PC-9 (cell line): ENCODE results near the gene OGFOD2. TPM values are rescaled to one million over a fixed set of nuclear protein-coding genes. Genes with fewer than 3 reads are reported as not detected.

Experiments
- BruUV-seq: library from RNA; stranded (reverse); fragments of 400-500 nt; replicated peaks from 2 replicates; lab custom pipeline; 2021; lab: Mats Ljungman, UMichigan
- CTCF ChIA-PET: fragments of 300-600 bp; sonication (Branson Sonifier 250); formaldehyde crosslinking; loops from one replicate; lab custom pipeline; 2022; ENCODE audit warnings: antibody characterized with exemption; lab: Charles Lee
- POLR2A ChIA-PET: fragments of 300-600 bp; sonication (Branson Sonifier 250); formaldehyde crosslinking; loops from one replicate; lab custom pipeline; 2022; ENCODE audit warnings: antibody characterized with exemption; ENCODE audit not compliant: unreplicated experiment; lab: Charles Lee
- DNase-seq, 2 experiments: peaks; one replicate each; pipeline versions ENCODE4 v3.0.0 to v3.0.0-alpha.2; 2015 to 2022; ENCODE audit warnings: mixed read lengths in 1 of 2
- H2AFZ ChIP-seq: fragments of 200-600 bp; sonication (generic); 2 replicates; pipeline ENCODE4 v1.8.1; 2017; ENCODE audit warnings: antibody characterized with exemption
- H3F3A ChIP-seq: fragments of 200-600 bp; sonication (generic); 2 replicates; pipeline ENCODE4 v1.8.1; 2017; ENCODE audit warnings: antibody characterized with exemption, mild to moderate bottlenecking, low read depth; ENCODE audit not compliant: insufficient read depth
- H3K27ac ChIP-seq: fragments of 200-600 bp; sonication (generic); 2 replicates; pipeline ENCODE4 v1.6.1; 2016; ENCODE audit warnings: mixed run types
- H3K27me3 ChIP-seq: fragments of 200-600 bp; sonication (generic); 2 replicates; pipeline ENCODE4 v1.6.1; 2016; ENCODE audit warnings: low read depth, mixed run types; ENCODE audit not compliant: insufficient read depth
- H3K36me3 ChIP-seq: fragments of 200-600 bp; sonication (generic); 2 replicates; pipeline ENCODE4 v1.6.1; 2016; ENCODE audit warnings: low read depth, mixed run types
- H3K4me1 ChIP-seq: fragments of 200-600 bp; sonication (generic); replicated peaks from 2 replicates; pipeline ENCODE4 v1.6.1; 2016; ENCODE audit warnings: mixed run types; ENCODE audit not compliant: insufficient read depth
- H3K4me2 ChIP-seq: fragments of 200-600 bp; sonication (generic); 2 replicates; pipeline ENCODE4 v1.6.1; 2017; ENCODE audit warnings: mixed run types
- H3K4me3 ChIP-seq: fragments of 200-600 bp; sonication (generic); 2 replicates; pipeline ENCODE4 v1.6.1; 2016; ENCODE audit warnings: mixed run types
- H3K79me2 ChIP-seq: fragments of 200-600 bp; sonication (generic); 2 replicates; pipeline ENCODE4 v1.6.1; 2017; ENCODE audit warnings: low read depth, mixed run types
- H3K9me2 ChIP-seq: fragments of 200-600 bp; sonication (generic); 2 replicates; pipeline ENCODE4 v1.8.1; 2017; ENCODE audit warnings: mild to moderate bottlenecking; ENCODE audit not compliant: insufficient read depth
- H3K9me3 ChIP-seq: fragments of 200-600 bp; sonication (generic); 2 replicates; pipeline ENCODE4 v1.8.1; 2016; ENCODE audit warnings: low read depth; ENCODE audit not compliant: insufficient read depth
- H4K20me1 ChIP-seq: fragments of 200-600 bp; sonication (generic); 2 replicates; pipeline ENCODE4 v1.8.1; 2017; ENCODE audit not compliant: insufficient read depth
- CTCF ChIP-seq: fragments of 200-600 bp; sonication (generic); conservative IDR thresholded peaks from 2 replicates; pipeline ENCODE4 v1.6.1; 2017; ENCODE audit warnings: mixed run types, antibody characterized with exemption, mild to moderate bottlenecking, moderate library complexity
- EZH2 ChIP-seq: fragments of 200-600 bp; sonication (generic); IDR thresholded peaks from 2 replicates; pipeline ENCODE4 v1.8.0; 2017; ENCODE audit warnings: antibody characterized with exemption, low read depth
- intact Hi-C: fragments of 100-400 bp; cut with micrococcal nuclease; formaldehyde crosslinking; loops from one replicate; pipeline ENCODE4 v1.10.0; 2022; ENCODE audit not compliant: unreplicated experiment
- total RNA-seq: library from RNA; stranded (reverse); gene quantifications from 2 replicates; pipeline ENCODE4 v1.2.3, GENCODE V29; 2021

OGFOD2 gene
- total RNA-seq, 1 experiment from 2014 or later, result 33.5 TPM

DNA sequence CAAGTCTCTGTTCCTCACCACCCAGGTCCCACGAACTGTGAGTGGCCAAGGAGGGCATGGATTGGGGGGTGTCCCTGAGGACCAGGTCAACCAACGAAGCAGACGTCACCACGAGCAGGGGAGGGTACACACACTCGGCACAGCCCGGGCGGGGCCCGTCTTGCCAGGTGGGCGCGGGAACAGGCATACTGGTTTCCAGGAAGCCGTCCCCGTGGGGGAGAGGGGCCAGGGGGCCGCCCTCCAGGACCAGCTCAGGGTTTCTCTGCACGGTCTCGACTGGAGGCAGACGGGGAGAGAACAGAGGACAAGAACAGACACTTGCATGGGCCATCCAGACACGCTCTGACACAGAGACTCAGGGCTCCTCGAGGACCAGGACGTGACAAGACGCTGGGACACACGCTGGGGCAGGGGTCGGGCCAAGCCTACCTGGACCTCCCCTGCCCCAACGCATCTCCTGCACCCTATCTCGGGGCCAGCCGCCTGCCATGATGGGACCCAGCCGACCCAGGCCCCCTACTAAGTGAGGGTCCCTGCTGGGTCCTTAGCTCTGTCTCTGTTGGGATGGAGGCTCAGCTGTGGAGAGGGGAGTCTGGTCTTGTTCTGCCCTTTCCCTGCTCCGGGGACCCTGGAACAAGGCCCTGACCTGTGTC lies 16.7 kb downstream of the OGFOD2 start:
- DNase-seq, result no peak
- no peaks in the 10 kb centered on the region for H3K36me3 ChIP-seq
- H2AFZ ChIP-seq, result no peak overlapping the region
- no peaks in the 10 kb centered on the region for H3F3A ChIP-seq
- CTCF ChIA-PET, result no interaction called here
- POLR2A ChIA-PET, result no interaction called here
- no peaks in the 10 kb centered on the region for H3K9me2 ChIP-seq
- H3K79me2 ChIP-seq, result no peaks in the 10 kb centered on the region
- no peaks in the 10 kb centered on the region for H3K27me3 ChIP-seq
- H3K4me3 ChIP-seq, result no peak overlapping the region
- intact Hi-C loops, result no loop called here
- H4K20me1 ChIP-seq, result no peaks in the 10 kb centered on the region
- no peaks in the 10 kb centered on the region for H3K4me1 ChIP-seq
- no peak overlapping the region for H3K4me2 ChIP-seq
- TF ChIP-seq EZH2 (no peak), CTCF (no peak)
- H3K27ac ChIP-seq, result no peak overlapping the region
- H3K9me3 ChIP-seq, result no peaks in the 10 kb centered on the region
- BruUV-seq, result no TSS peak

DNA sequence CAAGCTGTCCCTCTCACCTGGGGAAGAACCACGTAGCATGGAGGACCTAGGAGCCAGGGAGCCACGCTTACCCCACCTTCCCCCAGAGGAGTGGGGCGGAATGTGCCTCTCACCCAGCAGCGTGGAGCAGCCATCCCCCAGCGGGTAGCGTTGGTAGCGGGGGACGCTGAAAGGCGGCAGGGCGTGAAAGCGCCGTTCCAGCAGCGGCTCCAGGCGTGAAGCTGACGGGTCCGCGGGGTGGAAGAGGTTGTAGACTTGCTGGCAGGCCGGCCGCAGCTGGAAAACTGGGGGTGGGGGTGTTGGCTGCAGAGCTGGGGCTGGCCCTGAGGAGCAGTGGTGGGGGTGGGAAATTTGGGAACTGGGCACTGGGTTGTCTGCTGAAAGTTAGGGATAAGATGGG lies 17.3 kb downstream of the OGFOD2 start:
- BruUV-seq, result no TSS peak
- Histone ChIP-seq H3K4me2 (no peak overlapping the region), H2AFZ (no peak overlapping the region), H3K79me2 (no peaks in the 10 kb centered on the region), H4K20me1 (no peaks in the 10 kb centered on the region), H3K4me1 (no peaks in the 10 kb centered on the region), H3F3A (no peaks in the 10 kb centered on the region), H3K36me3 (no peaks in the 10 kb centered on the region), H3K9me3 (no peaks in the 10 kb centered on the region), H3K27ac (no peak overlapping the region), H3K4me3 (no peak overlapping the region), H3K9me2 (no peaks in the 10 kb centered on the region), H3K27me3 (no peaks in the 10 kb centered on the region)
- intact Hi-C loops, result no loop called here
- ChIA-PET POLR2A (no interaction called here), CTCF (no interaction called here)
- DNase-seq, result no peak
- TF ChIP-seq CTCF (no peak), EZH2 (no peak)

DNA sequence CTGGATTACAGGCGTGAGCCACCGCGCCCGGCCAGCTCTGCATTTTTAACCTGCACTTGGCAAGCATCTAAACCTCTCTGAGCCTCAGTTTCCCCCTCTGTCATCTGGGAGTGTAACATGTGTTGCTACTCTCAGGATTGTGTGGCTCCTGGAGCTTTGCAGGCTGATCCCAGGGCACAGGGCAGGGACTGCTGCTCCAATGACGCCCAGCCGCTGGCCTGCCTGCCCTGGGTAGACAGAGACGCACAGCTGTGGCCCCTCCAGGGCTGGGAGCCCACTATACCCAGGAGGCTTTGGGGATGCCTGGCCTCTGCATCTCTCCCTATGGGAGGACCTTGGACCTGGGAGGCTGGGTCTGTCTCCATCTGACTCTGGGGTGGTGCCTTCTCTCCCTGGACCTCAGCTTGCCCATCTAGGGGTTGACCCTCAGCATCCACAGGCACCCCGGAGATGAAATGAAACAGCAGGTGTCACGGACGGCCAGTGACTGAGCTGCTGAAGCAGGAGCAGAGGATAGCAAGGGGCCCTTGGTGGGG lies 19.2 kb downstream of the OGFOD2 start:
- DNase-seq, result no peak
- CTCF ChIA-PET, result no interaction called here
- H3K79me2 ChIP-seq, result no peaks in the 10 kb centered on the region
- TF ChIP-seq CTCF, result no peak
- TF ChIP-seq EZH2, result no peak
- H3K9me3 ChIP-seq, result no peaks in the 10 kb centered on the region
- H3K27ac ChIP-seq, result no peak overlapping the region
- POLR2A ChIA-PET, result no interaction called here
- no peak overlapping the region for H3K4me2 ChIP-seq
- no TSS peak for BruUV-seq
- H3F3A ChIP-seq, result no peaks in the 10 kb centered on the region
- no peaks in the 10 kb centered on the region for H3K36me3 ChIP-seq
- H3K27me3 ChIP-seq, result no peaks in the 10 kb centered on the region
- H3K4me1 ChIP-seq, result no peaks in the 10 kb centered on the region
- no peak overlapping the region for H3K4me3 ChIP-seq
- no peak overlapping the region for H2AFZ ChIP-seq
- intact Hi-C loops, result no loop called here
- H4K20me1 ChIP-seq, result no peaks in the 10 kb centered on the region
- no peaks in the 10 kb centered on the region for H3K9me2 ChIP-seq
